Measurements from ENCODE around the gene ADAMTS15.

Gene ADAMTS15

GRCh38 chr11:130524132-130524790, 75.8 kb downstream of the ADAMTS15 start:
- no peak for DNase-seq (ENCODE audit: low read depth, low spot score)
- H3K9me3 ChIP-seq (ENCODE audit: control insufficient read depth, insufficient read depth, low read length): no peaks in the 10 kb centered on the region
- WGBS (ENCODE audit: insufficient coverage, insufficient read length): 100% methylated on average over 1 of the region's 8 CpGs
- H3K27ac ChIP-seq (ENCODE audit: low read length): no peak overlapping the region
- no peaks in the 10 kb centered on the region for H3K36me3 ChIP-seq (ENCODE audit: control insufficient read depth, insufficient read depth, low read length)
- no peak overlapping the region for H3K4me3 ChIP-seq (ENCODE audit: low read length)
- no peaks in the 10 kb centered on the region for H3K27me3 ChIP-seq (ENCODE audit: control insufficient read depth, insufficient read depth, low read length)
- H3K4me1 ChIP-seq (ENCODE audit: control insufficient read depth, insufficient read depth, low read length): peaks cover 4% of the 10 kb centered on the region; the same call in 1 of the 2 replicates

DNA sequence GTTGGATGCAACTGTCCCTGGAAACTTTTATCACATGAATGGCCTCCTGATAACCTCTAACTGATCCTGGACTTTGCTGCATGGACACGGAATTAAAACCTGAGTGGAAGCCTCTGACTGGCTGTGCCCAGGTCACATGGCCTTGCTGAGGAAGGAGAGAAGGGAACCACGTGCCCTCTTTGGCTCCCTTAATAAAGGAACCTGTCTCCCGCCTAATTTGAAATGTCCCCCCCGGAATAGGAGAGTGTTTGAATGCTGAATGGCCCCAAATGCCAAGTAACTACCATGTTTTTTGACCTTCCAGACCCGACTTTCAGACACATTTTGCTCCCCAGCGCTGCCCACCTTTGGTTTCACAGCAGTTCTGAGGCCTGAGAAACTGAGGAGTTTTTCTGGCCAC, 76.9 kb downstream of the ADAMTS15 start:
- H3K27me3 ChIP-seq (ENCODE audit: control insufficient read depth, insufficient read depth, low read length): no peaks in the 10 kb centered on the region
- H3K4me3 ChIP-seq (ENCODE audit: low read length): no peak overlapping the region
- H3K36me3 ChIP-seq (ENCODE audit: control insufficient read depth, insufficient read depth, low read length): no peaks in the 10 kb centered on the region
- H3K4me1 ChIP-seq (ENCODE audit: control insufficient read depth, insufficient read depth, low read length): peaks cover 4% of the 10 kb centered on the region; the same call in 1 of the 2 replicates
- H3K9me3 ChIP-seq (ENCODE audit: control insufficient read depth, insufficient read depth, low read length): no peaks in the 10 kb centered on the region
- no peak overlapping the region for H3K27ac ChIP-seq (ENCODE audit: low read length)
- no CpG with 5 or more reads among the region's 6 CpGs for WGBS (ENCODE audit: insufficient coverage, insufficient read length)
- DNase-seq (ENCODE audit: low read depth, low spot score): no peak

All from iPS DF 6.9 (cell line).